Thyroid gland (tissue), 4 donors: ENCODE measurements around the gene PHF11. TPM values are rescaled to one million over a fixed set of nuclear protein-coding genes. Genes with fewer than 3 reads are reported as not detected.
A peak's percentile ranks its signal among the peaks of the same experiment; 100 is the strongest.
"Not testable (repeated sequence)": the region's sequence is repeated elsewhere in the genome, so short reads cannot be mapped to it uniquely, and the experiment has no call there.

Experiments
- DNase-seq, 2 donors: peaks; one replicate each; pipeline ENCODE4 v3.0.0-alpha.2; 2019
- H3K27ac ChIP-seq, 3 donors: fragments of 200-600 bp; sonication (generic); 1 replicate in 2 of 3; 2 replicates in 1 of 3; pipeline ENCODE4 v1.5.1; 2016 to 2019; ENCODE audit warnings: mild to moderate bottlenecking in 1 of 3, moderate library complexity in 1 of 3
- H3K27me3 ChIP-seq: fragments of 200-600 bp; sonication (generic); one replicate; pipeline ENCODE4 v1.5.1; 2019
- H3K36me3 ChIP-seq, 2 donors: fragments of 200-600 bp; sonication (generic); one replicate each; pipeline ENCODE4 v1.5.1; 2016 to 2019
- H3K4me1 ChIP-seq, 2 donors: fragments of 200-600 bp; sonication (generic); one replicate each; pipeline ENCODE4 v1.5.1; 2017 to 2019
- H3K4me3 ChIP-seq, 3 donors: fragments of 200-600 bp; sonication (generic); replicated peaks in 1 of 3; 1 replicate in 2 of 3; 2 replicates in 1 of 3; pipeline ENCODE4 v1.5.1; 2016; ENCODE audit warnings: mild to moderate bottlenecking in 1 of 3
- H3K9me3 ChIP-seq: fragments of 200-600 bp; sonication (generic); one replicate; pipeline ENCODE4 v1.5.1; 2017
- CTCF ChIP-seq, 6 experiments: fragments of 200-600 bp in 3 of 6; fragments of 450-650 bp in 3 of 6; sonication (generic) in 3 of 6; IDR thresholded peaks; one replicate each; pipeline ENCODE4 v1.5.1; 2016 to 2019; ENCODE audit warnings: antibody characterized with exemption in 6 of 6, mild to moderate bottlenecking in 2 of 6, inconsistent platforms in 1 of 6, moderate library complexity in 1 of 6
- POLR2A ChIP-seq, 2 donors: fragments of 450-650 bp; IDR thresholded peaks; one replicate each; pipeline ENCODE4 v1.6.1; 2017; ENCODE audit warnings: antibody characterized with exemption in 2 of 2, mild to moderate bottlenecking in 2 of 2, moderate library complexity in 1 of 2
- WGBS, 2 donors: methylation state at CpG; one replicate each; pipeline ENCODE4 v1.1.5; 2017; 5-methylcytosine and 5-hydroxymethylcytosine counted together
- intact Hi-C: fragments of 100-400 bp; cut with DNase I; formaldehyde crosslinking; loops from one replicate; pipeline ENCODE4 v1.15.1; 2023
- total RNA-seq, 4 donors: library from RNA; depleted of rRNA; stranded (reverse); fragments of >200 nt; gene quantifications; one replicate each; pipeline ENCODE4 v1.2.3, GENCODE V29; 2016

The PHF11 gene
- total RNA-seq, 4 donors from 2014 or later = 53.9 to 71.4 (median 64.2) TPM

- Histone ChIP-seq H3K27ac (peak overlapping the region in 2 of 3 donors; percentile 20 to 36), H3K27me3 (no peaks in the 10 kb centered on the region), H3K4me1 (peaks cover 5 to 9% of the 10 kb centered on the region in 2 donors), H3K4me3 (no peak overlapping the region), H3K9me3 (no peaks in the 10 kb centered on the region), H3K36me3 (peaks cover 29 to 33% of the 10 kb centered on the region in 2 donors)
- intact Hi-C loops = no loop called here
- DNase-seq = no peak
- 77 to 78% methylated on average over 10 of the region's 10 CpGs for WGBS, 2 donors
- no peak for TF ChIP-seq POLR2A (IDR thresholded peaks at IDR 0.05)
- TF ChIP-seq CTCF (IDR thresholded peaks at IDR 0.05) = no peak
Observed at GRCh38 chr13:49560270-49561061, 64.7 kb downstream of the PHF11 start.

DNA sequence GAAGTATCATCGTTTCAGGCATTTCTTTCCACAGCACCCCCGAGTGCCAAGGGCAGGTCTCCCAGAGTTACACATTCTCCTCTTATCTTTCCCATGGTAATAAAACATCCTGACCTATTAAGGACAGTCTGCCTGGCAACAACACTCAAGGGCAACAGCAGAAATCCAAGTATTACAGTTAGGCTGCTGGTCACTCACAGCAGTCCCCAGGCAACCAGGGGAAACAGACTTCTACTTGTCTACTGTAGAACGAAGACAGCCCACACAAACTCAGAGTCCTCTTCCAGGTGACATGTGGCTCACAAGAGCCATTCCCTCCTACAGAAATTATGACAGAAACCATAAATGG lies 65.3 kb downstream of the PHF11 start:
- H3K27me3 ChIP-seq = no peaks in the 10 kb centered on the region
- H3K4me3 ChIP-seq = no peak overlapping the region
- TF ChIP-seq CTCF (IDR thresholded peaks at IDR 0.05) = no peak
- TF ChIP-seq POLR2A (IDR thresholded peaks at IDR 0.05) = no peak
- peaks cover 29 to 33% of the 10 kb centered on the region in 2 donors for H3K36me3 ChIP-seq
- H3K4me1 ChIP-seq = peaks cover 5 to 9% of the 10 kb centered on the region in 2 donors
- intact Hi-C loops = no loop called here
- 69 to 78% methylated on average over 3 of the region's 3 CpGs for WGBS, 2 donors
- H3K9me3 ChIP-seq = no peaks in the 10 kb centered on the region
- H3K27ac ChIP-seq = peak overlapping the region in 2 of 3 donors; percentile 20 to 36
- DNase-seq = no peak

DNA sequence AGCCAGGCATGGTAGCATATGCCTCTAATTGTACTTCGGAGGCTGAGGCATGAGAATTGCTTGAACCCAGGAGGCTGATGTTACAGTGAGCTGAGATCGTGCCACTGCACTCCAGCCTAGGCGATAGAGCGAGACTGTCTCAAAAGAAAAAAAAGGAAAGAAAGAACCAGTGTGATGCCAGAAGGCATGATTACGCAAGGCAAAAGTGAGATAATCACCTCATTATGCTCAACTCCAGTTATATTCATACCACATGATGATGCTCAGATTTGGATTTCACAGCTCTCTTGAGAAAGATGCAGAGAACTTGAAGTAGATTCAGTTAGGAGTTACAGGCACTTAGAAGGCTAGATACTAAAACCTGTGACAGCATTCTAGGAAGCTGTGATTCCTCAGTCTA lies 67.8 kb downstream of the PHF11 start:
- DNase-seq = no peak
- H3K36me3 ChIP-seq = peaks cover 20 to 30% of the 10 kb centered on the region in 2 donors

GRCh38 chr13:49565461-49565860 lies 69.7 kb downstream of the PHF11 start:
- H3K27me3 ChIP-seq, H3K9me3 ChIP-seq, intact Hi-C loops, H3K4me3 ChIP-seq, DNase-seq, H3K27ac ChIP-seq: not testable (repeated sequence)
- 94 to 100% methylated on average over 20 to 21 of the region's 25 CpGs for WGBS, 2 donors
- Histone ChIP-seq H3K36me3 (peaks cover 7 to 15% of the 10 kb centered on the region in 2 donors), H3K4me1 (peaks cover 17 to 29% of the 10 kb centered on the region in 2 donors)

More for the DNA sequence above, 67.8 kb downstream of the PHF11 start:
- H3K4me1 ChIP-seq = peaks cover 10 to 22% of the 10 kb centered on the region in 2 donors
- no peak overlapping the region for H3K4me3 ChIP-seq
- no peak for TF ChIP-seq POLR2A (IDR thresholded peaks at IDR 0.05)
- no peak for TF ChIP-seq CTCF (IDR thresholded peaks at IDR 0.05)
- no peaks in the 10 kb centered on the region for H3K9me3 ChIP-seq
- 95% methylated on average over 5 of the region's 5 CpGs for WGBS, 2 donors
- intact Hi-C loops = no loop called here
- H3K27me3 ChIP-seq = no peaks in the 10 kb centered on the region
- no peak overlapping the region for H3K27ac ChIP-seq

GRCh38 chr13:49566461-49566860 lies 70.7 kb downstream of the PHF11 start:
- Histone ChIP-seq H3K4me3 (no peak overlapping the region), H3K36me3 (peaks cover 7 to 9% of the 10 kb centered on the region in 2 donors), H3K27me3 (no peaks in the 10 kb centered on the region), H3K27ac (peak overlapping the region in 1 of 3 donors; percentile 32), H3K9me3 (no peaks in the 10 kb centered on the region), H3K4me1 (peaks cover 24 to 34% of the 10 kb centered on the region in 2 donors)
- no peak for TF ChIP-seq CTCF (IDR thresholded peaks at IDR 0.05)
- no peak for TF ChIP-seq POLR2A (IDR thresholded peaks at IDR 0.05)
- WGBS, 2 donors = 95 to 99% methylated on average over 4 of the region's 4 CpGs
- intact Hi-C loops = no loop called here
- DNase-seq = no peak
